ENCODE measurements around the gene PRR13.
"Not testable (repeated sequence)": the region's sequence is repeated elsewhere in the genome, so short reads cannot be mapped to it uniquely, and the experiment has no call there.

Gene PRR13

GRCh38 chr12:53441040-53441833, at the start of gene PRR13:
TSS of gene PRR13 (plus strand) at chr12:53441734. CDS start at chr12:53442715, 981 bp downstream.
- DNase-seq, result peak; percentile 98 to 100

GRCh38 chr12:53399896-53400295, 41.6 kb upstream of the PRR13 start:
- DNase-seq, result no peak

- DNase-seq, result not testable (repeated sequence)
Observed at GRCh38 chr12:53402351-53402750, 39.2 kb upstream of the PRR13 start.

- DNase-seq, result no peak
Observed at GRCh38 chr12:53402871-53403270, 38.7 kb upstream of the PRR13 start.

GRCh38 chr12:53410951-53411350, 30.6 kb upstream of the PRR13 start:
- no peak for DNase-seq

GRCh38 chr12:53413485-53414204, 27.9 kb upstream of the PRR13 start:
- DNase-seq, result no peak

GRCh38 chr12:53414756-53415417, 26.6 kb upstream of the PRR13 start:
- no peak for DNase-seq

- not testable (repeated sequence) for DNase-seq
Observed at GRCh38 chr12:53415752-53416389, 25.7 kb upstream of the PRR13 start.

- not testable (repeated sequence) for DNase-seq
Observed at GRCh38 chr12:53417291-53417816, 24.2 kb upstream of the PRR13 start.

GRCh38 chr12:53418221-53418620, 23.3 kb upstream of the PRR13 start:
- DNase-seq, result no peak

GRCh38 chr12:53419756-53420155, 21.8 kb upstream of the PRR13 start:
- DNase-seq, result no peak

- not testable (repeated sequence) for DNase-seq
Observed at GRCh38 chr12:53422247-53422646, 19.3 kb upstream of the PRR13 start.

- no peak for DNase-seq
Observed at GRCh38 chr12:53423597-53423996, 17.9 kb upstream of the PRR13 start, which contains the start of gene AMHR2. TSS of gene AMHR2 (plus strand) at chr12:53423855. CDS start at chr12:53423935, 80 bp downstream.

GRCh38 chr12:53424626-53425514, 16.7 kb upstream of the PRR13 start:
- no peak for DNase-seq

- DNase-seq, result no peak
Observed at GRCh38 chr12:53425515-53426150, 15.9 kb upstream of the PRR13 start.

GRCh38 chr12:53427905-53428594, 13.5 kb upstream of the PRR13 start:
- DNase-seq, result no peak

- DNase-seq, result no peak
Observed at GRCh38 chr12:53428741-53429140, 12.8 kb upstream of the PRR13 start.

GRCh38 chr12:53430116-53430515, 11.4 kb upstream of the PRR13 start:
- no peak for DNase-seq

GRCh38 chr12:53431187-53431586, 10.3 kb upstream of the PRR13 start:
- no peak for DNase-seq

GRCh38 chr12:53435326-53435725, 6.2 kb upstream of the PRR13 start:
- DNase-seq, result not testable (repeated sequence)
